HK-2 (cell line): ENCODE measurements around the gene TAF1B.

Source experiments
- DNase-seq: peaks from one replicate; pipeline ENCODE4 v3.0.0-alpha.2; 2018; ENCODE audit not compliant: unreplicated experiment

The TAF1B gene

DNA sequence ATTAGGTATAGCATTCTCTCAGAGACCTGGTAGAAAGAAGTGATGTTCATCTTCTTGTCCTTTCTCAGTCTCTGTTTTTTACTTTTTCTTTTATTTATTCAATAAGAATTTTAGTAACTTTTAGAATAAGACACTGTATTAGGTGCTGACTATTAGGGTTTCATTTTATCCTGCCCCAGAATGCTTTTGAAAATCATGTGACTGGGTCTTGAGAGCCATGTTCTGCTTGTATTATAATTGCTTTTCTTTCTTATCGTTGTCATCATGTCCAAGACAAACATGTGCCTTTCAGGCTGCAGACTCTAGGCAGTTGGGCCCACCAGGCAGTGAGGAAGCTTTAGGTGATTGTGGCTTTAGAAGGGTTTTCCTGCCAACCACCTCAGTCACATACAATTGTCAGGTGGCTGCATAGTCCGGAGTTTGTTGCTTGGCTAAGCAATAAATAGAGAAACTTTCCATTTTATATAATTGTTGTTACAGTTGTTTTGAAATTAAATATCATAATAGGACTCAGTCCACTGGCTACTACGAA is 123.3 kb downstream of the TAF1B start:
- DNase-seq, result no peak

GRCh38 chr2:9967053-9967775 is 123.9 kb downstream of the TAF1B start:
- no peak for DNase-seq

DNA sequence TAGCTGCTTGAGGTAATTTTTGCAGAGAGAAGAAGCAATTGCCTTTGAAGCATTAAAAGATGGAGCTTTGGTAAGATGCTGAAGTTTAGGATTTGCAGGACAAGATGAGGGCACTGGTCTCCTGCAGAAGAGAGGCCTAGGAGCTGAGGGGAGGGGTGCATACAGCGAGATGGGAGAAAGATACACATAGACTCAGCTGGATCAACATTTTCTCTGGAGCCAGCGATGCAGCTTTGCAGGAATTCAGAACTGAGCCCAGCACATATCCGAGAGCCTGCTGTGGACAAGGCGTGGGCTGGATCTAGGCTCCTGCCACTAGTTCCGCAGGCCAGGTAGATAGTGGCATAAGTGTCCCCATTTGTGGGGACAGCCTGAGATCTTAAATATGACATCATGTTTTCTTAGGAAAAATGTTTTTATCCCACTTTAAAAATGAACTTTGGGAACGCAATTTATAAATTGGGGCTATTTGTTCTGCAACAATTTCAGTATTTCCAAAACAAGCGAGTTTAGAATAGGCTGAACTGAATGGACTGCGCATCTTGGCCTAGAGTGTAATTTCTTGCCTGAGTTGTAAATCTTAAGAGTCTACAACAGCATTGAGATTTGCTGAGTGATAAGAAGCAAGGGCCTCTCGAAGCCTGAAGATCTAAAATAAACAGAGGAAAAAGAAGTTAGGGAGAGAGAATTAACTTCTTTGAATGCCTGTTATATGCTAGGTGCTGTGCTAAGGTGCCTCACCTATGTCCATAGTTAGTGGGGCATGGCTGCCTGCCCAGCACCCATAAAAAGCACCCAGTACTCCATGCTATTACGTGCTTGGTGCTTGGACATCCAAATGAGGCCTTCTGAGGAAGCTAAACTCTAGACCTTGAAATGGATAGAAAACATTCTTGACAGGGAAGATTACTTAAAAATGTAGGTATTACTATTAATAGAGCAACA is 125.6 kb downstream of the TAF1B start:
- DNase-seq, result no peak

DNA sequence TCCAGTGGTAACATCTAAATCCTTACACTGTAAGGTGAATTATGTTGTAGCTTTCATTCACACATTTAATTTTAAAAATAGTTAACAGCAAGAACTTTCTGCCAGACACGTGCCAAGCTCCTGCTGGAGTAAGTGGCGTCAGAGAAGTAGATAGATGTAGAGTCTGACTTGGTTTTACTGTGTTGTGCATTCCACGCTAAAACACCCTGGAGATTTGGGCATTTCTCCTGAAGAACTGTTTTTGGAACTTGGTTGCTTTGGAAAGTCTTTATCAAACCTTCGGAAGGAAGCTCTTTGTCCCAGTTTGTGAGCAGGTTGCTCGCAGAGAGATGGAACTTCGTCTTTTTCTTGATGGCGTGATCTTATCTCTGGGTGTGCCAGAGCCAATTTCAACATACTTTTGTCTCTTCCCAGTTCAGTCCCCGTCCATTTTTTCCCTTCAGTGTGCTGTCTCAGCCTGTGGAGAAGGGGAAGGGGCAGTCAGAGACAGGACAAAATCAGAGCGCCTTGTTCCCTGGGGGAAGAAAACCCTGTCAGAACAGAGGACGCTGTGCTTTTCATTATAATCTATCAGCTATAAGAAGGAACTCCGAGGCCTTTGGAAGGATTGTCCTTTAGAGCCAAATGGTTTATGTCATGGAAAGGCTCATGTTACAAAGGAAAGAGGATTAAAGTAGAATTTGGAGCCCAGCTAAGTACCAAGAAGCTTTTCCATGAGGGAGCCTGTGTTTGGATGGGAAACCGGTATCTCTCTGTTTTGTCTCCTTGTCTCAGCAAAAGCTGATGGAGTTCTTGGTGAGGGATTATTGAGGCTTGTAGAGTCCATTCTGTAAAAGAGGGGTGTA is 127.1 kb downstream of the TAF1B start:
- no peak for DNase-seq

- no peak for DNase-seq
Measured at GRCh38 chr2:9971105-9971818, 128.0 kb downstream of the TAF1B start.

GRCh38 chr2:9971890-9972289 is 128.6 kb downstream of the TAF1B start:
- no peak for DNase-seq

GRCh38 chr2:9972621-9973479 is 129.6 kb downstream of the TAF1B start:
- DNase-seq, result peak; percentile 13

DNA sequence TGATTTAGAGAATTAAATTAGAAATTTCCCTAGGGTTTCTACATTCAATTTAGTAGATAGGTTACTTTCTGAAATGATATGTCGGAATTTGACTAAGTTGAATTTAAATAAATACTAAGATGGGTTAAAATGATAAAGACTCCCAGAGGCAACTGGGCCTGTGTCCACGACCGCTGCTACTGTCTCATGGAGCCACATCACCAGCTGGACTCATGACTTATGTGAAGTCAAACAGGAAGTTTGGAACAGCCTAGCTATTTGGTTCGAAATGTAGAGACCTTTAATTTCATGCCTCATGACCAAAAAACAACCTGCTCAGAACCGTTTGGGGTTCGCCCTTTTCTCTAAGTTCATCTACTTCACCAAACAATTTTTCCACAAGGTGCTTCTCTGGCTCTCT is 130.4 kb downstream of the TAF1B start:
- no peak for DNase-seq

- DNase-seq, result no peak
Measured at GRCh38 chr2:9974343-9974742, 131.1 kb downstream of the TAF1B start.

DNA sequence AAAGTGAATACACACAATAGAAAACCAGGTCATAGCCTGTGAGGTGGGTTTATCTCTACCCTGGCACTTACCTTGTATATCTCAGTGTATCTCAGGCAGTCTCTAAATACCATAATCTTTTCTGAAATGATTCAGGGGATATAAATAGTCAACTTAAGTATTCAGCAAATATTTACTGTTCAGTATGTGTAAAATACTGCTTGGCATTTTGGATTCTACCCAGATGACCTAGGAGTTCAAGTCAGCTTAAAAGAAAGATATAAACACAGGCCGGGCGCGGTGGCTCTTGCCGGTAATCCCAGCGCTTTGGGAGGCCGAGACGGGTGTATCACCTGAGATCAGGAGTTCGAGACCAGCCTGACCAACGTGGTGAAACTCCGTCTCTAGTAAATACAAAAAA is 132.1 kb downstream of the TAF1B start:
- DNase-seq, result no peak

DNA sequence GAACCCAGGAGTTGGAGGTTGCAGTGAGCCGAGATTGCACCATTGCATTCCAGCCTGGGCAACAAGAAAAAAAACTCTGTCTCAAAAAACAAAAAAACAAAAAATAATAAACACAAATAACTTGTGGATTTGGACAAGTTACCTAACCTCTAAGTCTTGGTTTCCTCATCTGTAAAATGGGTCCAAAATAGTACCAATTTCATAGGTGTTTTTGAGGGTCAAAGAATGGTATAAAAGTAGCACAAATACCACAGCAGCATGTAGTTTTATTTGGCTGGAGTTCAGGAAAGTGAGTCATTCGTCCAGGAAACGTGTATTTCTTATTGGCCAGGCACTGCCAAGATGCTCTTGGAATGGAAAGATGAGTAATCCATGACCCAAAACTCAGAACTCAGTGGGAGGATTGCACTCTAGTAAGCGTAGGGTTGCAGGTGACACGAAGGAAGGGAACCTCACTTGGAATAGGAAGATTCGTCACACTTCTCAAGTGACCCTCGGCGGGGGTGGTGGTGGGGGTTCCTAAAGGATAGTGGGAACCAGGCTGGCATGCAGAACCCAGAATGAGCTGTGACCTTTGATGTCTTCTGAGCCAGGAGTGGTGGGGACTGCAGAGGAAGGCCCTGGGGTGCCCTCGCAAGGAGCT is 132.7 kb downstream of the TAF1B start:
- DNase-seq, result peak; percentile 42

DNA sequence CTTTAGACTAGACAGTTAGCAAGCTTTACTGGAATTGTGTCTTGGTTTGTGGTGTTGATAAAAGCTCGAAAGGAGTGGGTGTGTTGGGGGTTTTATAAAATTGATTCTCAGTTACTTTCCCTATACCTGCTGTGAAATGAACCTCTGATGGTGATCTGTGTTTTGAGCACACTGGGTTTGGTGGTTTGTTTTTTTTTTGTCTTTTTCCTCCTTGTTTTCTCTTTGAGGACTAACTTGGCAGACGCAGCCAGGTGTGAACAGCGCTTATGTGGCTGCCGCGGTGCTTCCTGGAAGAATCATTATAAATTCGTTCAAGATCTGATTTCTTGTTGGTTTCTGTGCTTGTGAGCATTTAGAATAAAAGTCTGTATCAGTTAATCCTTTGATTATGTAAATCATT is 136.7 kb downstream of the TAF1B start:
- DNase-seq, result no peak

DNA sequence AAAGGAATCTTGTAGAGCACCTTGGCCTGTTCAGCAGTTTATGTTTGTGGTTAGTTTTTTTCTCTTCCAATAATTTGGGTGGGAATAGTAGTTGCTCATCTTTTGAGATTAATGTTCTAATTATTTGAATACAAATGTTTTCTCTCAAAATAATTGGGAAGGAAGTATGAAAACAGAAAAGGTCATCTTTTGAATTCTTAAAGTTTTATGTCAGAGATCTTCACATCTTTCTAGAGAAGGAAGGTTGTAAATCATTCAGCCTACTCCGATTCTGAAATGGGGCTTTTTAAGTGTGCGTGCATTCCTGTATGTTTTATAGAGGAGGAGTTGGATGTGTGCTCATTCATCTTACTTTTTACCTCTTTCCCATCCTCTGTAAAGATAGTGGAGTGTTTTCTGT is 137.2 kb downstream of the TAF1B start:
- no peak for DNase-seq

DNA sequence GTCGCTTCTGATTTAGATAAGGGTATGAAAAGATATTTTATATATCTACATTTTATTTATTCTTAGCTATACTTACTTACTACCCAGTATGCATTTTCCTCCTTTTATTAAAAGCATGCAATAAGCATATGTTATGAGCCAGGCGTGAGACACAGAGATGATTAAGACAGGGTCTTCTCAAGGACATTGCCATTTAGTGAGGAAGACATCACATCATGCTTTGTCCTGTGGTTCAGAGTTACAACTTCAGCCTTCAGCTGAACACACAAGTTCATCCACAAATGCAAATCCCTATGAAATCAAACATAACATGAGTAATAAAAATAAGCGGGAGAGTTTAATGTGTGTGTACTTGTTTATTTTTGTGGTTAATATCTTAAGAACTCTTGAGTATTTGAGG is 138.4 kb downstream of the TAF1B start:
- DNase-seq, result no peak

DNA sequence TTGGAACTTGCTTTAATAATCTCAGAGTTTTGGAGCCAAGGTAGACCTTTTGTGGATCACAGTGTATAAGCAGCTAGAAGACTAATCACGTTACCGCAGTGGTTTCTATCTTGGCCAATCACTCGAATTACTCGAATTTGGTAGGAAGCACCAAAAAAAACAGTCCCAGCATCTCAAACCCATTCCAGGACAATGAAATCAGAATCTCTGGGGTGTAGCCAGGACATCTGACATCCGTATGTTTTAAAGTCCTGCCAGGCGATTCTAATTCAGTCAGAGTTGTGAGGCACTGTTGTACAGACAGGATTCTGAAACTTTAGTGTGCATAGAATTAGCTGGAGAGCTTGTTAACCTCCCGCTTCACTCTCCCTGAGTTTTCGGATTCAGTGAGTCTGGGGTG is 139.0 kb downstream of the TAF1B start:
- no peak for DNase-seq

- no peak for DNase-seq
Measured at GRCh38 chr2:9982891-9983290, 139.6 kb downstream of the TAF1B start.

DNA sequence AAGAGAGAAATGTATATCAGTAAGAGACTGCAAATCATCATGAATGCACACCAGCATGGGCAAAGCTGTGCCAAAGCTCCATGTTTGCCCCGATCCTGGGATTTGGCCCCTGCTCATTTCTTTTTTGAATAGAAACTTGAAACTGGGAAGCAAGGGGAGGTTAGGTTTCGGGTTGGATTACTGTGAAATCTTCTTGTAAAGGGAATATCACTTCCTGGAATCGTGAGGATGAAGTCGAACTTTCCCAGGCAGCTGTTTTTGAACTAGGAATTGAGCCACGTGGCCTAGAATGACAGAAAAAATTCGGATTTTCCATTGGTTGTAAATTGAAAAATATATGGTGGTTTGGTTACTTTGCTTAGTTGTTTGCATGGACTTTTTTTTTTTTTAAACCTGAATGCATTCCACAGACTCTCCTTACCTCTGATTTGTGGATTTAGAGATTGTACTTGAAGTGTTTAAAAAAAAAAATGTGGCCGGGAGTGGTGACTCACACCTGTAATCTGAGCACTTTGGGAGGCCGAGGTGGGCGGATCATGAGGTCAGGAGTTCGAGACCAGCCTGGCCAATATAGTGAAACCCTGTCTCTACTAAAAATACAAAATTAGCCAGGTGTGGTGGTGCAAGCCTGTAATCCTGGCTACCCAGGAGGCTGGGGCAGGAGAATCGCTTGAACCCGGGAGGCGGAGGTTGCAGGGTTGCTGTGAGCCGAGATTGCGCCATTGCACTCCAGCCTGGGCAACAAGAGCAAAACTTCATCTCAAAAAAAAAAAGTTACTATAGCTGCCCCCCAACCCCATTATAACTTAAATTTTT is 140.3 kb downstream of the TAF1B start:
- no peak for DNase-seq
